ENCODE data around the gene HLCS. TPM values are rescaled to one million over a fixed set of nuclear protein-coding genes. Genes with fewer than 3 reads are reported as not detected.

HLCS gene
- total RNA-seq, 6 experiments from 2014 or later = 12.6 to 19.1 (median 16.0) TPM

- no peak for TF ChIP-seq POLR2A (IDR thresholded peaks at IDR 0.05)
- intact Hi-C loops (cut with DNase I) = no loop called here
- WGBS (ENCODE audit: insufficient coverage, low coverage, low lambda C conversion rate, missing lambda C conversion rate) = 95% methylated on average over 9 of the region's 9 CpGs
- ATAC-seq (no peak), DNase-seq (no peak)
- Histone ChIP-seq H3K4me3 (no peak overlapping the region), H3K27ac (no peak overlapping the region), H3K27me3 (no peaks in the 10 kb centered on the region), H3K36me3 (no peaks in the 10 kb centered on the region), H3K9me3 (no peaks in the 10 kb centered on the region), H3K4me1 (no peaks in the 10 kb centered on the region)
These were observed 203.8 kb downstream of the HLCS start for GRCh38 chr21:36762642-36763041.

DNA sequence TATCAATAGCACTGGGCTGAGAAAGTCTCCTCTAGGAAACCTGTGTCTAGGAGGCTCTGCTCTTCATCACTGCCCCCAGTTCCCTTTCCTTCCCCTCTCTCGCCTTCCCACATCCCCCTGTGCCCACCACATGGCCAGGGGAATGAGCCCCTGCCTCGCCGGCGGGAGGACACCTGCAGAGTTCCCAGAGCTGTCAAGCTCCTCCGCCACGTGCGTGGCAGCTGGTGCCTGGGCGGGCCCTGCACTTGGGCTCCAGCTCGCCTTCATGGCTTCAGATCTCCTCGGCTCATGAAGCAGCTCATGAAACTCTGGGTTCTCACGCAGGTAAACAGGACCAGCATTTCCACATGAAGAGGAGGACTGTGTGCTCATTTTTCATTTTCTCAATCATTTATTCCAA, 204.8 kb downstream of the HLCS start:
- 79% methylated on average over 3 of the region's 11 CpGs for WGBS (ENCODE audit: insufficient coverage, low coverage, low lambda C conversion rate, missing lambda C conversion rate)
- TF ChIP-seq POLR2A (IDR thresholded peaks at IDR 0.05) (no peak), CTCF (IDR thresholded peaks at IDR 0.05) (no peak)
- Histone ChIP-seq H3K4me1 (no peaks in the 10 kb centered on the region), H3K27ac (no peak overlapping the region), H3K9me3 (no peaks in the 10 kb centered on the region), H3K36me3 (no peaks in the 10 kb centered on the region), H3K4me3 (no peak overlapping the region), H3K27me3 (no peaks in the 10 kb centered on the region)
- ATAC-seq = no peak
- DNase-seq = no peak
- intact Hi-C loops (cut with DNase I) = no loop called here

GRCh38 chr21:36759348-36760083, 207.0 kb downstream of the HLCS start:
- Histone ChIP-seq H3K4me1 (no peaks in the 10 kb centered on the region), H3K27me3 (no peaks in the 10 kb centered on the region), H3K36me3 (peaks cover 0 to 3% (median 0%) of the 10 kb centered on the region in 4 donors), H3K9me3 (no peaks in the 10 kb centered on the region), H3K4me3 (no peak overlapping the region), H3K27ac (no peak overlapping the region)
- no peak for ATAC-seq
- WGBS (ENCODE audit: insufficient coverage, low coverage, low lambda C conversion rate, missing lambda C conversion rate) = 78% methylated on average over 12 of the region's 12 CpGs
- TF ChIP-seq POLR2A (IDR thresholded peaks at IDR 0.05) (no peak), CTCF (IDR thresholded peaks at IDR 0.05) (no peak)
- DNase-seq = no peak
- intact Hi-C loops (cut with DNase I) = no loop called here

DNA sequence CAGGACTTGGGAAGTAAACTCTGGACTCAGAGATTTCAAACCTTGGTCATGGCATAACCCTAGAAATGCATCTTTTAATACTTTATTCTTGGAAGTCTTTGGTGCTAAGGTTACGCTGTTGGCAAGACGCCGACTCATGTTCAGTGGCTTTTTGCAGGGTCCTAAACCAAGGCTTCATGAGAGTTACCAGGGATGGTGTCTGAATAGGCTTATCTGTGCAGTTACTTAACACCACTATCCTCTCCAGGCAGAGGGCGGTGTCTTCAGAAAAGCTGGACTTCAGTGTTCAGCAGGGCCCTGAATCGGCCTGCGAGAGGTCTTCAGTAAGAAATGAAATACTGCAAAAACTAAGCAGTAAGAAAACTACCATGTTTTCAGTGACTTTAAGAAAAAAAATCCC, 209.3 kb downstream of the HLCS start:
- TF ChIP-seq CTCF (IDR thresholded peaks at IDR 0.05) = no peak
- TF ChIP-seq POLR2A (IDR thresholded peaks at IDR 0.05) = no peak

GRCh38 chr21:36756527-36756926, 209.9 kb downstream of the HLCS start:
- Histone ChIP-seq H3K27me3 (no peaks in the 10 kb centered on the region), H3K4me1 (no peaks in the 10 kb centered on the region), H3K4me3 (no peak overlapping the region), H3K27ac (no peak overlapping the region), H3K36me3 (peaks cover 0 to 3% (median 0%) of the 10 kb centered on the region in 4 donors), H3K9me3 (no peaks in the 10 kb centered on the region)
- ATAC-seq (peak in 1 of 4 donors; percentile 78), DNase-seq (no peak)
- 86% methylated on average over 6 of the region's 7 CpGs for WGBS (ENCODE audit: insufficient coverage, low coverage, low lambda C conversion rate, missing lambda C conversion rate)
- TF ChIP-seq CTCF (IDR thresholded peaks at IDR 0.05) (no peak), POLR2A (IDR thresholded peaks at IDR 0.05) (no peak)
- intact Hi-C loops (cut with DNase I) = no loop called here

More for the DNA sequence above, 209.3 kb downstream of the HLCS start:
- no peak overlapping the region for H3K4me3 ChIP-seq
- H3K9me3 ChIP-seq = no peaks in the 10 kb centered on the region
- no peaks in the 10 kb centered on the region for H3K4me1 ChIP-seq
- no peak overlapping the region for H3K27ac ChIP-seq
- DNase-seq (no peak), ATAC-seq (no peak)
- H3K27me3 ChIP-seq = no peaks in the 10 kb centered on the region
- 96% methylated on average over 6 of the region's 6 CpGs for WGBS (ENCODE audit: insufficient coverage, low coverage, low lambda C conversion rate, missing lambda C conversion rate)
- H3K36me3 ChIP-seq = peaks cover 0 to 3% (median 0%) of the 10 kb centered on the region in 4 donors
- intact Hi-C loops (cut with DNase I) = no loop called here

Measured in right lobe of liver (tissue), 6 donors.